Neural crest cell (in vitro differentiated cells): ENCODE data around the gene IFNA13. TPM values are rescaled to one million over a fixed set of nuclear protein-coding genes. Genes with fewer than 3 reads are reported as not detected.
A peak's percentile ranks its signal among the peaks of the same experiment; 100 is the strongest.

ENCODE experiments used
- DNase-seq: peaks from one replicate; pipeline ENCODE4 v3.0.0; 2021; ENCODE audit warnings: low read depth, mixed read lengths, low spot score
- H3K27ac Mint-ChIP-seq: one replicate; pipeline ENCODE4 v1.8.0; 2021; ENCODE audit warnings: mild to moderate bottlenecking, mixed read lengths; ENCODE audit not compliant: unreplicated experiment
- H3K27me3 Mint-ChIP-seq: 2 replicates; pipeline ENCODE4 v1.8.0; 2021; ENCODE audit warnings: low read depth, mild to moderate bottlenecking, mixed read lengths
- H3K36me3 Mint-ChIP-seq: 2 replicates; pipeline ENCODE4 v1.8.0; 2021; ENCODE audit warnings: low read depth, mild to moderate bottlenecking, mixed read lengths
- H3K4me1 Mint-ChIP-seq: 2 replicates; pipeline ENCODE4 v1.8.0; 2021; ENCODE audit warnings: mixed read lengths
- H3K4me3 Mint-ChIP-seq: one replicate; pipeline ENCODE4 v1.8.0; 2021; ENCODE audit warnings: mild to moderate bottlenecking, mixed read lengths
- H3K9me3 Mint-ChIP-seq: 2 replicates; pipeline ENCODE4 v1.8.0; 2021; ENCODE audit warnings: mixed read lengths
- total RNA-seq: library from RNA; stranded (reverse); gene quantifications from 2 replicates; pipeline ENCODE4 v1.2.1, GENCODE V29; 2021
- TF ChIP-seq, protein P1 (sequence below): fragments of 200-600 bp; sonication (generic); conservative IDR thresholded peaks from 2 replicates; pipeline ENCODE4 v1.5.0; 2021; ENCODE audit warnings: antibody characterized with exemption, mild to moderate bottlenecking

Gene IFNA13
- total RNA-seq, 1 donor from 2014 or later: not detected

DNA sequence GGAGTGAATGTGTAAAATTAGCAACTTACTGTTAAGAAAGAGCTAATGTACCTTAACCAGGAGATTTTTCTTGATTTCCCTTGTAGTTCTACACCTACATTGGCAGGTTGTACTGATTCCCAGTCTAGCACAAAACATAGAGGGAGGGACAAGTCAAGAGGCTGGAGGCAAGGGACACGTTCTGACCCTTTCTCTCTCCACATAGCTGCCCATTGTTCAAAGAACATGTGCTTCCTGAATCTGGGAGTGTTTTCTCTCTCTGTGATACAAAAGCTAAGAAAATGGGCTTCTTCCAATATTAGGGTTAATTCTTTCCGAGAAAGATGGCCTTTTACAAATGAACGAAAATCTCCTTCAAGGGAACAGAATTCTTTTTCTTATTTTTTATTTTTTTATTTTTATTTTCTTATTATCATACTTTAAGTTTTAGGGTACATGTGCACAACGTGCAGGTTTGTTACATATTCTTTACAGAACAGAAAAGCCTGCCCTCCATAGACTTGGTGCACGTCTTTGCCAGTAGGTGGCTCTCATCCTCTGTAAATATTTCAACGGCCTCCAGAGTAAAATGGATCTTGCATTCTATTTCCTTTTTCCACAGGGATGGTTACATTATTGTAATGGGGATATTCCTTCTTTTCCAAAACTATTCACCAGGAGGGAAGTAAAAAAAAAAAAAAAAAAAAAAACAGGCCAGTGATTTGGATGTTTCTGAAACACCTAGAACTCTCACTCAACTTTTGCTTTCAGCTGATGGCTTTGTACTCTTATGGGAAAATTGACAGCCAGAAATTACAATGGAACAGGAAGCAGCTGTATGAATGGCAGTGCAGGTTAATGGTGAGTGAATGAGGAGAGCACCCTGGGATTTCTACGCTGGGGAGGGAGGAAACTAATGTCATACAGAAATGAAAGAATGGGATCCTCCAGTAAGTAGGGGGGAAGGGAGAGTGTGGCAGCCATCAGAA, 49.6 kb downstream of the IFNA13 start:
- Mint-ChIP-seq H3K4me1 (peaks cover 9% of the 10 kb centered on the region), H3K9me3 (no peaks in the 10 kb centered on the region), H3K27me3 (no peaks in the 10 kb centered on the region), H3K4me3 (no peak overlapping the region), H3K36me3 (peaks cover 5% of the 10 kb centered on the region), H3K27ac (no peak overlapping the region)
- peak; percentile 8 for DNase-seq
- TF ChIP-seq, protein P1, sequence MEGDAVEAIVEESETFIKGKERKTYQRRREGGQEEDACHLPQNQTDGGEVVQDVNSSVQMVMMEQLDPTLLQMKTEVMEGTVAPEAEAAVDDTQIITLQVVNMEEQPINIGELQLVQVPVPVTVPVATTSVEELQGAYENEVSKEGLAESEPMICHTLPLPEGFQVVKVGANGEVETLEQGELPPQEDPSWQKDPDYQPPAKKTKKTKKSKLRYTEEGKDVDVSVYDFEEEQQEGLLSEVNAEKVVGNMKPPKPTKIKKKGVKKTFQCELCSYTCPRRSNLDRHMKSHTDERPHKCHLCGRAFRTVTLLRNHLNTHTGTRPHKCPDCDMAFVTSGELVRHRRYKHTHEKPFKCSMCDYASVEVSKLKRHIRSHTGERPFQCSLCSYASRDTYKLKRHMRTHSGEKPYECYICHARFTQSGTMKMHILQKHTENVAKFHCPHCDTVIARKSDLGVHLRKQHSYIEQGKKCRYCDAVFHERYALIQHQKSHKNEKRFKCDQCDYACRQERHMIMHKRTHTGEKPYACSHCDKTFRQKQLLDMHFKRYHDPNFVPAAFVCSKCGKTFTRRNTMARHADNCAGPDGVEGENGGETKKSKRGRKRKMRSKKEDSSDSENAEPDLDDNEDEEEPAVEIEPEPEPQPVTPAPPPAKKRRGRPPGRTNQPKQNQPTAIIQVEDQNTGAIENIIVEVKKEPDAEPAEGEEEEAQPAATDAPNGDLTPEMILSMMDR: peak; percentile 78

Other genes starting within 250 kb of the IFNA13 start
- not detected in 2 replicates for gene IFNW1, start 226.2 kb downstream of the IFNA13 start, total RNA-seq
- not detected in 2 replicates for gene IFNA21, start 201.4 kb downstream of the IFNA13 start, total RNA-seq
- not detected in 2 replicates for gene IFNA4, start 180.5 kb downstream of the IFNA13 start, total RNA-seq
- not detected in 2 replicates for gene IFNA7, start 165.9 kb downstream of the IFNA13 start, total RNA-seq
- not detected in 2 replicates for gene IFNA10, start 160.9 kb downstream of the IFNA13 start, total RNA-seq
- gene IFNA16, start 150.7 kb downstream of the IFNA13 start, total RNA-seq: not detected in 2 replicates
- gene IFNA17, start 139.8 kb downstream of the IFNA13 start, total RNA-seq: not detected in 2 replicates
- not detected in 2 replicates for gene IFNA14, start 128.1 kb downstream of the IFNA13 start, total RNA-seq
- gene IFNA5, start 62.7 kb downstream of the IFNA13 start, total RNA-seq: not detected in 2 replicates
- 31.0 and 31.7 TPM in 2 replicates for gene KLHL9, start 32.7 kb downstream of the IFNA13 start, total RNA-seq
- not detected in 2 replicates for gene IFNA6, start 17.2 kb downstream of the IFNA13 start, total RNA-seq
- not detected in 2 replicates for gene IFNA2, start 17.3 kb upstream of the IFNA13 start, total RNA-seq
- not detected in 2 replicates for gene IFNA8, start 41.1 kb upstream of the IFNA13 start, total RNA-seq
- not detected in 2 replicates for gene IFNA1, start 72.4 kb upstream of the IFNA13 start, total RNA-seq
- gene IFNE, start 114.3 kb upstream of the IFNA13 start, total RNA-seq: 0.16 TPM in 1 of 2 replicates, not detected in the other